IPS-15b (cell line): ENCODE results near the gene DGKG.

Experiments
- H3K27me3 ChIP-seq: one replicate; pipeline ENCODE4 v1.6.1; 2013; ENCODE audit warnings: low read length; ENCODE audit not compliant: control insufficient read depth, insufficient read depth
- H3K36me3 ChIP-seq: one replicate; pipeline ENCODE4 v1.6.1; 2013; ENCODE audit warnings: low read length; ENCODE audit not compliant: control insufficient read depth, insufficient read depth
- H3K4me1 ChIP-seq: one replicate; pipeline ENCODE4 v1.6.1; 2013; ENCODE audit warnings: mild to moderate bottlenecking, low read length; ENCODE audit not compliant: control insufficient read depth, insufficient read depth
- H3K4me3 ChIP-seq: one replicate; pipeline ENCODE4 v1.5.1; 2013; ENCODE audit warnings: low read depth, low read length
- H3K9ac ChIP-seq: one replicate; pipeline ENCODE4 v1.6.1; 2013; ENCODE audit warnings: low read depth, mild to moderate bottlenecking, low read length
- H3K9me3 ChIP-seq: one replicate; pipeline ENCODE4 v1.6.1; 2013; ENCODE audit warnings: mild to moderate bottlenecking, low read length; ENCODE audit not compliant: control insufficient read depth, insufficient read depth

DGKG gene

GRCh38 chr3:186330772-186331460 lies 31.1 kb downstream of the DGKG start:
- Histone ChIP-seq H3K9ac (no peak overlapping the region), H3K4me1 (no peaks in the 10 kb centered on the region), H3K4me3 (no peak overlapping the region), H3K36me3 (no peaks in the 10 kb centered on the region), H3K9me3 (no peaks in the 10 kb centered on the region), H3K27me3 (no peaks in the 10 kb centered on the region)

DNA sequence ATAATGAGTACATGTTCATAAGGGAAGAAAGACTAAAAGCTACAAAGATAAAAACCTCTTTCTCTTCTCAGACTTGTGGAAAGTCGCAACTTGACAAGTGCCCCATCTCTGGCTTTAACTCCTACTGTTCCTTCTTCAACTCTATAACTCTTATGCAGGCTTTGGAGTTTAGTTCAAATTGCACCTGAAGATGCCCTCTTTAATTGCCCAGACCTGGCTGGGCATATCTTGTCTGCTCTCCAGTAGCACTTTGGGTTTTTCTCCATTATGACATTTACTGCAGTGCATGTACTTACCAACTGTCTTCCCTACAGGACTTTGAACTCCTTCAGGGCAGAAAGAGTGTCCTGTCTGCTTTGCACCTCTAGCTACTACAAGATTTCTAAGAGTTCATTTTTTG lies 32.4 kb downstream of the DGKG start:
- no peak overlapping the region for H3K9ac ChIP-seq
- H3K4me3 ChIP-seq: no peak overlapping the region
- H3K4me1 ChIP-seq: no peaks in the 10 kb centered on the region
- no peaks in the 10 kb centered on the region for H3K9me3 ChIP-seq
- H3K27me3 ChIP-seq: no peaks in the 10 kb centered on the region
- no peaks in the 10 kb centered on the region for H3K36me3 ChIP-seq

GRCh38 chr3:186327912-186328487 lies 34.0 kb downstream of the DGKG start:
- no peak overlapping the region for H3K9ac ChIP-seq
- no peak overlapping the region for H3K4me3 ChIP-seq
- no peaks in the 10 kb centered on the region for H3K4me1 ChIP-seq
- H3K27me3 ChIP-seq: no peaks in the 10 kb centered on the region
- H3K36me3 ChIP-seq: no peaks in the 10 kb centered on the region
- no peaks in the 10 kb centered on the region for H3K9me3 ChIP-seq

DNA sequence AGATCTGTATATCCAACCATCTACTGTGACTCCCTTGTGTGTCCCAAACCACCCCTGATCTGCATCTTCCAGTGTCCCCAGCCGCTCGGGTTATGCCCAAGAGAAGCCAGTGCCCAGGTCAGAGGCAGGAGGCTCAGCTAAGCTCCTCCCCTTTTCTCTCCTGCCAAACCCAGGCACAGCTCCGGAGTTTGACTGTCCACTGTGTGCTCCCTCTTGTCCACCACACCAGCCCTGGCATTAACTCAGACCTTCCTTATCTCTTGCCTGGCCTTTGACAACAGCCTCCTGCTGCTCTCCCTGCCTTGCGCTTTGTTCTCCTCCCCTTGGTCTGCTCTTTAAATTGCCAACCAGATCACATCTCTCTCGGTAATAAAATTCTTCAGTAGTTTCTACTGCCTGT lies 39.3 kb downstream of the DGKG start:
- Histone ChIP-seq H3K36me3 (no peaks in the 10 kb centered on the region), H3K9ac (no peak overlapping the region), H3K9me3 (no peaks in the 10 kb centered on the region), H3K4me1 (no peaks in the 10 kb centered on the region), H3K4me3 (no peak overlapping the region), H3K27me3 (no peaks in the 10 kb centered on the region)

DNA sequence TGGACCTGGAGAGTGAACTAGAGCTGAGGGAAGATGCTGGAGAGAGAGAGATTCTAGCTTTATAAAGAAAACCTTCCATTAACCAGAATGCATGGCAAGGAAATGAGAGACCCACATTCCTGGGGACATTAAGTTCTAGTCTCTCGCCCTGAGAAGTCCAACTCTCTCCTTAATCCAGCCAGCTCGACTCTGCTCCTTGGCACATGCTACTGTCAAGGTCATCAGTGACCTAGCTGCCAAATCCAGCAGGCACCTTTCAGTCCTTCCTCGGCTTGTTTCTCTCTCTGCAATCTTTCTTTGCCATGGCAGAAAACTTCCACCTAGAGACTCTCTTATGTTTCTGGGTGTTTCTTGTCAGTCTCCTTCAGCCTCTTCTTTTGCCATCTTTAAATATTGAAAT lies 40.3 kb downstream of the DGKG start:
- Histone ChIP-seq H3K4me3 (no peak overlapping the region), H3K27me3 (no peaks in the 10 kb centered on the region), H3K36me3 (no peaks in the 10 kb centered on the region), H3K9me3 (no peaks in the 10 kb centered on the region), H3K9ac (no peak overlapping the region), H3K4me1 (no peaks in the 10 kb centered on the region)

DNA sequence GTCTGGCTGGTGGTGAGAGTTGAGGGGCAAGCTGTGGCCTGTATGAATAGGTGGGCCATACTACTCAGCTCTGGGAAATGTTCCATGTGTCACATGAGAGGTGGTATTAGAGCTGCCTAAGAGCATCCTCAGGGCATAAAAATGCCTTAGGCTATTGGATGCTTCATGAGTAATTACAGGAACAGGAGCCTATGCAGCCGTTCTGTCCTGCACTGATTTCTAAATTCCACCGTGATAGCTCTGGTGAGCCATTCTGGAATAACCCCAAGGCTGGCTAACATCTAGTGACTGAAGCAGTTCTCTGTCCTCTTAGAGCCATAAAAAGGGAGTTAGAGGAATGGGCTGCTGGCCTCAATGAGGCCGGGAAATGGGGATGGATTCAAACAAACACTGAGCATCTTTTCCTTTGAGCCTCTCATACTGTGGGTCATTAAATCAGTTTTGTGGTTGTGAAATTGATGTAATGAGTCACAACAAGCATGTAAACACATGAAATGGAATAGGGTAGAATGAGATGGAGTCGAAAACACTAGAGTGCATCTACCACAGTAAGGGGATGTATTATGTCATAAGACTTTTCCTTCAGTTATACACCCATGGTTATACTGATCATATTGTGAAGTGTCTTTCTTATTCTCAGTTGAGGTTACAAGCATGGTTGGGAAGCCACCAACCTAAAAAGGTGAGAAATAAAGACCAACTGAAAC lies 41.0 kb downstream of the DGKG start:
- no peak overlapping the region for H3K9ac ChIP-seq
- no peak overlapping the region for H3K4me3 ChIP-seq
- H3K9me3 ChIP-seq: no peaks in the 10 kb centered on the region
- no peaks in the 10 kb centered on the region for H3K27me3 ChIP-seq
- H3K4me1 ChIP-seq: no peaks in the 10 kb centered on the region
- H3K36me3 ChIP-seq: no peaks in the 10 kb centered on the region

GRCh38 chr3:186319945-186320344 lies 42.1 kb downstream of the DGKG start:
- Histone ChIP-seq H3K9ac (no peak overlapping the region), H3K9me3 (no peaks in the 10 kb centered on the region), H3K36me3 (no peaks in the 10 kb centered on the region), H3K4me1 (no peaks in the 10 kb centered on the region), H3K27me3 (no peaks in the 10 kb centered on the region), H3K4me3 (no peak overlapping the region)

DNA sequence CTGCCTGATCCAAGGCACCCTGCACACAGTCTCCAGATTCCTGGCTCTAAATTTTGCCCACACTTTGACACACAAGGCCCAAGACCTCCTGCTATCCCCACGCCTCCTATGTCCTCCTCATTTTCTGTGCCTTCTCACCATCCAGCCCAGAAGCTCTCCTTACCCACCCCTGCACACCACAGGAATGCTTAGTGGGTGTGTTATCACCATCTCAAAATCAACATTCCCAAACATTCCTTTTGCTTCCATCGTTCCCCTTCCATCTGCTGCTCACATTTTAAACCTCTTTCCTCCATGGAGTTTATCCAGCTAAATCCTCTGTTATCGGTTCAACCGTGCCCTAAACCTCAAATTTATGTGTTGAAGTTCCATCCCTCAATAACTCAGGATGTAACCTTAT lies 43.9 kb downstream of the DGKG start:
- no peaks in the 10 kb centered on the region for H3K27me3 ChIP-seq
- no peaks in the 10 kb centered on the region for H3K36me3 ChIP-seq
- no peaks in the 10 kb centered on the region for H3K4me1 ChIP-seq
- no peak overlapping the region for H3K9ac ChIP-seq
- no peaks in the 10 kb centered on the region for H3K9me3 ChIP-seq
- H3K4me3 ChIP-seq: no peak overlapping the region

- Histone ChIP-seq H3K4me1 (no peaks in the 10 kb centered on the region), H3K36me3 (no peaks in the 10 kb centered on the region), H3K27me3 (no peaks in the 10 kb centered on the region), H3K4me3 (no peak overlapping the region), H3K9ac (no peak overlapping the region), H3K9me3 (no peaks in the 10 kb centered on the region)
Observed at GRCh38 chr3:186317478-186317877, 44.6 kb downstream of the DGKG start.

- H3K9ac ChIP-seq: no peak overlapping the region
- no peaks in the 10 kb centered on the region for H3K4me1 ChIP-seq
- no peaks in the 10 kb centered on the region for H3K27me3 ChIP-seq
- H3K36me3 ChIP-seq: no peaks in the 10 kb centered on the region
- H3K9me3 ChIP-seq: no peaks in the 10 kb centered on the region
- no peak overlapping the region for H3K4me3 ChIP-seq
Observed at GRCh38 chr3:186316666-186317260, 45.3 kb downstream of the DGKG start.

DNA sequence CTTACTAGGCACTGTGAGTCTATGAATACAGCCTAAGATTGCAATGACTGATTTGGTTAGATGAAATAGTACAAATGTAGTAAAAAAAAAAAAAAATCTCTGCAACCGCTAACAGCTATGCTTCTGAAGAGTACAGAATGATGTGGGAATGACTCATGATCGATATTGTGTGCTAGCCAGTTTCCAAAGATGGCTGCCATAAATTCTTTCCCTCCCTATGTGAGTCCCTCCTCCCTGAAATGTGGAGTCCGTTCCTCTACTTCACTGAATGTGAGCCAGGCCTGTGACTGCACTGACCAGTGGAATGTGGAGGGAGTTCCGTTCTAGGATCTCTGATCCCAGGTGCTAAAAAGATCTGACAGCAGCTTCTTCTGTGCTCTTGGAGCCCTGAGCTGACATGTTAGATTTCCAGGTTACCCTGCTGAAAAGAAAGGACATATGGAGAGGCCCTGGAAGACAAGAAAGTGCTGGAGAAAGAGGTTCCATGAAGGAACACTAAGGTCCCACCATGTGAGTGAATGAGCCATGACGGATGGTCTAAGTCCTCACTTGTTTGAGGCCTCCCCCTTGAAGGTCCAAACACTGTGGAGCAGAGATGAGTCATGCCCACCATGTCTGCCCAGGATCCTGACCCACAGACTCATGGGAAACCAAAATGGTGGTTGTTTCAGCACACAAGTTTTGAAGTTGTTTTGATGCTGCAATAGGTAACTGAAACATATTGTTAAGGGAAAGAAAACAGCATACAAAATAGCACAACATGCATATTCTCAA lies 46.3 kb downstream of the DGKG start:
- no peaks in the 10 kb centered on the region for H3K27me3 ChIP-seq
- H3K36me3 ChIP-seq: no peaks in the 10 kb centered on the region
- no peaks in the 10 kb centered on the region for H3K4me1 ChIP-seq
- H3K9me3 ChIP-seq: no peaks in the 10 kb centered on the region
- no peak overlapping the region for H3K4me3 ChIP-seq
- H3K9ac ChIP-seq: no peak overlapping the region
